Measurements from ENCODE around the gene PLEKHG1.

DNA sequence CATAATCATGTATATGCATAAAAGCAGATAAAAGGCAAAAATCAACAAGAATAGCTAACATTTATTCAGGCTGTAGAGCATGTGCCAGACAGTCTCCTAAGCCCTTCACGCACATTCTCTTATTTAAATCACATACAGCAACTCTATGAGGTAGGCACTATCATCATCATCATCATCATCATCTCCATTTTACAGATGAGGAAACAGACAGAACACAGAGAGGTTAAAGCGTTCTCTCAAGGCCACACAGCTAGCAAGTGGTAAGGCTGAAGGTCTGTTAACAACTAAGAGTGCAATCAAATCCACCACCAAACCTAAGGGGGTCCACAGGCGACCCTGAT lies 857 bp upstream of the PLEKHG1 start:
- TF ChIP-seq, protein P1, sequence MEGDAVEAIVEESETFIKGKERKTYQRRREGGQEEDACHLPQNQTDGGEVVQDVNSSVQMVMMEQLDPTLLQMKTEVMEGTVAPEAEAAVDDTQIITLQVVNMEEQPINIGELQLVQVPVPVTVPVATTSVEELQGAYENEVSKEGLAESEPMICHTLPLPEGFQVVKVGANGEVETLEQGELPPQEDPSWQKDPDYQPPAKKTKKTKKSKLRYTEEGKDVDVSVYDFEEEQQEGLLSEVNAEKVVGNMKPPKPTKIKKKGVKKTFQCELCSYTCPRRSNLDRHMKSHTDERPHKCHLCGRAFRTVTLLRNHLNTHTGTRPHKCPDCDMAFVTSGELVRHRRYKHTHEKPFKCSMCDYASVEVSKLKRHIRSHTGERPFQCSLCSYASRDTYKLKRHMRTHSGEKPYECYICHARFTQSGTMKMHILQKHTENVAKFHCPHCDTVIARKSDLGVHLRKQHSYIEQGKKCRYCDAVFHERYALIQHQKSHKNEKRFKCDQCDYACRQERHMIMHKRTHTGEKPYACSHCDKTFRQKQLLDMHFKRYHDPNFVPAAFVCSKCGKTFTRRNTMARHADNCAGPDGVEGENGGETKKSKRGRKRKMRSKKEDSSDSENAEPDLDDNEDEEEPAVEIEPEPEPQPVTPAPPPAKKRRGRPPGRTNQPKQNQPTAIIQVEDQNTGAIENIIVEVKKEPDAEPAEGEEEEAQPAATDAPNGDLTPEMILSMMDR (IDR thresholded peaks at IDR 0.05): no peak
- TF ChIP-seq POLR2A (IDR thresholded peaks at IDR 0.05): no peak
